Naive B cell (primary cell): ENCODE results near the gene PODXL. TPM values are rescaled to one million over a fixed set of nuclear protein-coding genes. Genes with fewer than 3 reads are reported as not detected.

Experiments used
- polyA plus RNA-seq, 6 donors: library from polyadenylated mRNA; unstranded; fragments of 300-500 nt; fragmentation: Illumina TruSeq; gene quantifications; one replicate each; pipeline ENCODE4 v1.2.3, GENCODE V29; 2021; ENCODE audit warnings: low read depth in 6 of 6

The PODXL gene
- polyA plus RNA-seq, 6 donors from 2014 or later: 0.12 to 0.90 (median 0.68) TPM; not detected in 1

Other genes with a start within 250 kb of the PODXL start
- gene MKLN1, start 228.8 kb downstream of the PODXL start, polyA plus RNA-seq: 10 to 100 TPM; 19.6 to 39.8 (median 26.0) TPM